Thyroid gland (tissue), 4 donors: ENCODE measurements around the gene BEST4. TPM values are rescaled to one million over a fixed set of nuclear protein-coding genes. Genes with fewer than 3 reads are reported as not detected.

ENCODE experiments used
- DNase-seq, 2 donors: peaks; one replicate each; pipeline ENCODE4 v3.0.0-alpha.2; 2019
- H3K27ac ChIP-seq, 3 donors: fragments of 200-600 bp; sonication (generic); 1 replicate in 2 of 3; 2 replicates in 1 of 3; pipeline ENCODE4 v1.5.1; 2016 to 2019; ENCODE audit warnings: mild to moderate bottlenecking in 1 of 3, moderate library complexity in 1 of 3
- H3K27me3 ChIP-seq: fragments of 200-600 bp; sonication (generic); one replicate; pipeline ENCODE4 v1.5.1; 2019
- H3K36me3 ChIP-seq, 2 donors: fragments of 200-600 bp; sonication (generic); one replicate each; pipeline ENCODE4 v1.5.1; 2016 to 2019
- H3K4me1 ChIP-seq, 2 donors: fragments of 200-600 bp; sonication (generic); one replicate each; pipeline ENCODE4 v1.5.1; 2017 to 2019
- H3K4me3 ChIP-seq, 3 donors: fragments of 200-600 bp; sonication (generic); replicated peaks in 1 of 3; 1 replicate in 2 of 3; 2 replicates in 1 of 3; pipeline ENCODE4 v1.5.1; 2016; ENCODE audit warnings: mild to moderate bottlenecking in 1 of 3
- H3K9me3 ChIP-seq: fragments of 200-600 bp; sonication (generic); one replicate; pipeline ENCODE4 v1.5.1; 2017
- POLR2A ChIP-seq, 2 donors: fragments of 450-650 bp; IDR thresholded peaks; one replicate each; pipeline ENCODE4 v1.6.1; 2017; ENCODE audit warnings: antibody characterized with exemption in 2 of 2, mild to moderate bottlenecking in 2 of 2, moderate library complexity in 1 of 2
- WGBS, 2 donors: methylation state at CpG; one replicate each; pipeline ENCODE4 v1.1.5; 2017; 5-methylcytosine and 5-hydroxymethylcytosine counted together
- intact Hi-C: fragments of 100-400 bp; cut with DNase I; formaldehyde crosslinking; loops from one replicate; pipeline ENCODE4 v1.15.1; 2023
- total RNA-seq, 4 donors: library from RNA; depleted of rRNA; stranded (reverse); fragments of >200 nt; gene quantifications; one replicate each; pipeline ENCODE4 v1.2.3, GENCODE V29; 2016
- TF ChIP-seq, protein P1 (sequence below), 6 experiments: fragments of 200-600 bp in 3 of 6; fragments of 450-650 bp in 3 of 6; sonication (generic) in 3 of 6; IDR thresholded peaks; one replicate each; pipeline ENCODE4 v1.5.1; 2016 to 2019; ENCODE audit warnings: antibody characterized with exemption in 6 of 6, mild to moderate bottlenecking in 2 of 6, inconsistent platforms in 1 of 6, moderate library complexity in 1 of 6

The BEST4 gene
- total RNA-seq, 4 donors from 2014 or later: 0.42 to 0.56 TPM; not detected in 2

DNA sequence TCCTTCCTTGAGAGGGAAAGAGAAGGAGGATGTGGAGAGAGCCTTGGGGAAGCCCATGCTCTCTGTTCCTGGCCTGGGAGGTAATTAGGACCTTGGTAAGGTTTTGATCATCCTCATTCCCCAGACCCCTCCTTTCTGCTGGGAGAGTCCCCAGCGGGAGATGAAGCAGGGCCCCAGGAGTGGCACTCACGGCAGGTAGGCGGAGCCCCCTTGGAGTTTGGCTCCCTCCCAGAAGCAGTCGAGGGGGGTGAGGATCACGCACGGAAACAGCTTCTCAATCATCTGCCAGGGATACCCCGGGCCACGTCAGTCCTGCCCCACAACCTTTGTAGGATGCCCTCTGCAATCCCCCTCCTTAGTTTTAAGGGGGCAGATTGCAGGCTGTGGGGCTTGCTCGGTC, 43.5 kb upstream of the BEST4 start:
- Histone ChIP-seq H3K27me3 (no peaks in the 10 kb centered on the region), H3K4me3 (no peak overlapping the region), H3K4me1 (peaks cover 0 to 4% of the 10 kb centered on the region in 2 donors), H3K36me3 (no peaks in the 10 kb centered on the region), H3K27ac (no peak overlapping the region), H3K9me3 (no peaks in the 10 kb centered on the region)
- DNase-seq: peak; percentile 43 to 52
- WGBS, 2 donors: 15 to 19% methylated on average over 8 to 9 of the region's 9 CpGs
- no peak for TF ChIP-seq POLR2A (IDR thresholded peaks at IDR 0.05)
- TF ChIP-seq, protein P1, sequence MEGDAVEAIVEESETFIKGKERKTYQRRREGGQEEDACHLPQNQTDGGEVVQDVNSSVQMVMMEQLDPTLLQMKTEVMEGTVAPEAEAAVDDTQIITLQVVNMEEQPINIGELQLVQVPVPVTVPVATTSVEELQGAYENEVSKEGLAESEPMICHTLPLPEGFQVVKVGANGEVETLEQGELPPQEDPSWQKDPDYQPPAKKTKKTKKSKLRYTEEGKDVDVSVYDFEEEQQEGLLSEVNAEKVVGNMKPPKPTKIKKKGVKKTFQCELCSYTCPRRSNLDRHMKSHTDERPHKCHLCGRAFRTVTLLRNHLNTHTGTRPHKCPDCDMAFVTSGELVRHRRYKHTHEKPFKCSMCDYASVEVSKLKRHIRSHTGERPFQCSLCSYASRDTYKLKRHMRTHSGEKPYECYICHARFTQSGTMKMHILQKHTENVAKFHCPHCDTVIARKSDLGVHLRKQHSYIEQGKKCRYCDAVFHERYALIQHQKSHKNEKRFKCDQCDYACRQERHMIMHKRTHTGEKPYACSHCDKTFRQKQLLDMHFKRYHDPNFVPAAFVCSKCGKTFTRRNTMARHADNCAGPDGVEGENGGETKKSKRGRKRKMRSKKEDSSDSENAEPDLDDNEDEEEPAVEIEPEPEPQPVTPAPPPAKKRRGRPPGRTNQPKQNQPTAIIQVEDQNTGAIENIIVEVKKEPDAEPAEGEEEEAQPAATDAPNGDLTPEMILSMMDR (IDR thresholded peaks at IDR 0.05): no peak
- intact Hi-C loops: no loop called here

DNA sequence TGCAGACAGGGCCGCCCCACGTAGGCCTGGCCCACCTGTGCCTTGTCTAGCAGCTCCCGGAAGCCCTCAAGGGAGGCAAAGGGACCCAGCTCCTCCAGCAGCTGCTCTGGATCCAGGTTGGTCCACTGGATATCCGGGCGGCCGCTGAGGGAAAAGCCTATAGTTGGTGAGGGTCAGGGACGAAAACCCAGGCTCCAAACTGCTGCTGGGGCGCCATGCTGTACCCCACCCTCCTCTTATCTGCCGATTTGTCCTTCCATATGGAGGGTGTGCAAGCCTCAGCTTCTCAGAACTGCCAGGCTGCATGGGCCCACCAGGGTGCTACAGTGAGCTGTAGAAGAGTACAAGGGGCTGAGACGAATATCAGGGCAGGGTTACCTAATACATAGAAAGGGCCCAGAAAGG, 42.9 kb upstream of the BEST4 start:
- no peak for TF ChIP-seq POLR2A (IDR thresholded peaks at IDR 0.05)
- TF ChIP-seq, protein P1 (IDR thresholded peaks at IDR 0.05): no peak
- DNase-seq: no peak
- H3K4me1 ChIP-seq: peaks cover 0 to 4% of the 10 kb centered on the region in 2 donors
- no peak overlapping the region for H3K27ac ChIP-seq
- intact Hi-C loops: no loop called here
- 88 to 91% methylated on average over 6 to 9 of the region's 10 CpGs for WGBS, 2 donors
- H3K9me3 ChIP-seq: no peaks in the 10 kb centered on the region
- H3K27me3 ChIP-seq: no peaks in the 10 kb centered on the region
- H3K36me3 ChIP-seq: no peaks in the 10 kb centered on the region
- no peak overlapping the region for H3K4me3 ChIP-seq

DNA sequence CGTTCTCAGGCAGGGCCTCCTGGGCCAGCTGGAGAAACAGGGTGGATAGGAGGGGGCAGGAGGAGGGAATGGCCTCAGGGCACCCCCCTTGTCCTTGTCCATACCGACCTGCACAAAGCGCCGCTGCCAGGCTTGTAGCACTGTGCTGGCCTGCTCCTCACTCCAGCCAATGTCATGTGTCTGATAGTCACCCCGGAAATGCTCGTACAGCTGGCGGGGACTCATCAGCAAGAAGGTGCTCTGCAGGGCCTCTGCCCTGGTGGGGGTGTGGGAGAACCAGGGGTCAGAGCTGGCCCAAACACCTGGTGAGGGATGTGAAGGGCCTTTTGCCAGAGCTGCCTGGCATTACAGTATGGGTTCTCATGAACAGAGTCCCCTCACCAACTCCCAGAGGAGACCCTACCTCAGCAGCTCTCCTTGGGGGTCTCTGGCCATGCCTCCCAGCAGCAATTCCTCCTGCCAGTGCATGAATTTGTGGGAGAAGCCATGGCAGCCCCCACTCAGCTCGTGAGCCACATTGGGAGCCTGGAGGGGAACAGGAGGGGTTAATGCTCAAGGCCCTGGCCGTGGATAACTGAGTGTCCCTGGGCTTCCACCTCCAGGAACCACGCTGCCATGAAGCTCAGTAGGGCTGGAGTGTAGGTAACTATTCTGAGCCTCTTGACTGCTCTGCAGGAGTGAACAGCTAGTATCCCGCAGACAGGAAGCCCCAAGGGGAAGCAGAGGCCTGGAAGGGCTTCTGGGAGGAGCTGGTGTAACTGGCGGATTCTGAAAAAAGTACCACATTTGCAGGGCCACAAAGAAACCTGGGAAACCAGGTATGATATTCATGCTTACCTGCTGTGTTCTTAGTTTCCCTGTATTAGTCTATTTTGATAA, 41.8 kb upstream of the BEST4 start:
- Histone ChIP-seq H3K4me3 (no peak overlapping the region), H3K36me3 (no peaks in the 10 kb centered on the region), H3K27ac (no peak overlapping the region), H3K9me3 (no peaks in the 10 kb centered on the region), H3K27me3 (no peaks in the 10 kb centered on the region), H3K4me1 (peaks cover 0 to 4% of the 10 kb centered on the region in 2 donors)
- no peak for DNase-seq
- TF ChIP-seq, protein P1 (IDR thresholded peaks at IDR 0.05): no peak
- no peak for TF ChIP-seq POLR2A (IDR thresholded peaks at IDR 0.05)
- intact Hi-C loops: no loop called here
- WGBS, 2 donors: 83 to 85% methylated on average over 11 to 12 of the region's 12 CpGs

DNA sequence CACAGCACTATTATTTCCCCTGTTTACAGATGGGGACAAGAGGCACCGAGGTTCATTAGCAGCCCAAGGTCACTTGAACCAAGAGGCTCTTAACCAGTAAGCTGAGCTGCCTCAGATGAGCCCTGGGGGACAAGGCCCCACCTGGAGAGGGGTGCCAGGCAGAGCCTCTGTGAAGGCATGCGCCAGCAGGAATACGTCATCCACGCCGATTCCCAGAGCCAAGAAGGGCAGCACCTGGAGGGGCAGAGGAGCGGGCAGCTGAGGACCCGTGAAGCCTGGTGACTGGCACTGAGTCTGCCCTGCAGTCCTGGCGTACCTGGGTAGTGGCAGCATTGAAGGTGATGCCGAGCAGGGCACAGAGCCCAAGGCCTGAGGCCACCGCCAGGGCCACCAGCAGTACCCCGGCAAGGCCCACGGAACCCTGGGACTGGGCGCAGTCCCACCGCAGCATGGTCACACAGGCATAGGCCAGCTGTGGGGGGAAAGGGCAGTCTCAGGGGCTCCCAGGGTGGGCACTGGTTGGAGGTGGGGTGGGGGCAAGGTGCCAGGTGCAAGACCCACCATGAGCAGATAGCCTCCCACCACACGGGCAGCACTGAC, 41.0 kb upstream of the BEST4 start:
- no peak for TF ChIP-seq POLR2A (IDR thresholded peaks at IDR 0.05)
- TF ChIP-seq, protein P1 (IDR thresholded peaks at IDR 0.05): no peak
- Histone ChIP-seq H3K36me3 (no peaks in the 10 kb centered on the region), H3K27me3 (no peaks in the 10 kb centered on the region), H3K27ac (no peak overlapping the region), H3K9me3 (no peaks in the 10 kb centered on the region), H3K4me1 (peaks cover 0 to 4% of the 10 kb centered on the region in 2 donors), H3K4me3 (no peak overlapping the region)
- intact Hi-C loops: no loop called here
- no peak for DNase-seq
- 75 to 87% methylated on average over 2 to 6 of the region's 15 CpGs for WGBS, 2 donors
